Stimulated activated CD8-positive, alpha-beta memory T cell treated with anti-CD3 and anti-CD28 coated beads, Interleukin-15, amount 100 ng/mL, for 48 hours (primary cell): ENCODE measurements around the gene HEMGN.
"Not testable (repeated sequence)": the region's sequence is repeated elsewhere in the genome, so short reads cannot be mapped to it uniquely, and the experiment has no call there.

Source experiments
- DNase-seq, 2 donors: peaks; one replicate each; pipeline ENCODE4 v3.0.0-alpha.2; 2020; ENCODE audit warnings: low read depth in 2 of 2

The HEMGN gene

GRCh38 chr9:97938081-97938644 is at the start of gene HEMGN:
HEMGN (minus strand) TSS chr9:97938172; CDS start chr9:97938136, 36 bp downstream.
- DNase-seq: no peak

- DNase-seq: no peak
Observed at GRCh38 chr9:97987487-97987886, 49.5 kb upstream of the HEMGN start.

- peak in 1 of 2 donors; percentile 5 for DNase-seq
Observed at GRCh38 chr9:97985058-97985861, 47.3 kb upstream of the HEMGN start.

DNA sequence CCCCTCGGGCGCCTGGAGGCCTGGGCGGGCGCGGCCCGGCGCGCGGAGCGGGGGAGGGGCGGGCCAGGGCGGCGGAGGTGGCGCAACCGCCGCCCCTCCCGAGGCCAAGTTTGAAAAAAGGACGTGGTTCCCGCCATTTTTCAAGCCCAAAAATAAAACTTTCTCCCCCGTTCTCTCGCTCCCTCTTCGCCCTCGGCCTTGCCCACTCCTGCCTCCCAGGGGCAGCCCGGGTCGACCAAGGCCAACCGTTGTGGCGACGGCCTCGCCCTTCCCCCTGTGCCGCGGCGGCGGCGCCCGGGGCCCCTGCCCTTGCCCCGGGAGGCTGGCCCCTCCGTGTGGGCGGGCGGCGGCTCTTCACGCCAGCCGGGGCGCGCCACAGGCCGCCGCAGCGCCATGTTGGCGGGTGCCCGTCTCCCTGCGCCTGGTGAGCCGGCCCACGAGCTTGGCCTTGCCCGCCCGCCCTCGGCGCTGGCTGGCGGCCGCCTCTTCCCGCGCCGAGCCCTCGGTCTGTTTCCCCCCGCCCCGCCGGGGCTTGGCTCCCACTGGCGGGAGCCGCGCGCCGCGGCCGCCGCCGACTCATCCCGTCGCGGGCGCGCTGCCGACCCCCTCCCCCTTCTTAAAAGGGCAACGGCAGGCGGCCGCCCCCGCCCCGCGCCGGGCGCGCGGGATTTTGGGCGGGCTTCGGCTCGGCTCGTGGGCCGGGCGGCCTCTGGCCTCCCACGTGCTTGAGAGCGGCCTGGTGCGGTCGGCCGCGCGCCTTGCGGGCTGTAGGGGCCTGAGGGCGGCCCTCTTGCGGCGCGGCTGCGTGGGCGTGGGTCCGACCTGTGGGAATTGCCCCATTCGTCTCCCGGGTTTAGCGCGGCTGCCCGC is 46.5 kb upstream of the HEMGN start:
- DNase-seq: peak; percentile 74 to 75

DNA sequence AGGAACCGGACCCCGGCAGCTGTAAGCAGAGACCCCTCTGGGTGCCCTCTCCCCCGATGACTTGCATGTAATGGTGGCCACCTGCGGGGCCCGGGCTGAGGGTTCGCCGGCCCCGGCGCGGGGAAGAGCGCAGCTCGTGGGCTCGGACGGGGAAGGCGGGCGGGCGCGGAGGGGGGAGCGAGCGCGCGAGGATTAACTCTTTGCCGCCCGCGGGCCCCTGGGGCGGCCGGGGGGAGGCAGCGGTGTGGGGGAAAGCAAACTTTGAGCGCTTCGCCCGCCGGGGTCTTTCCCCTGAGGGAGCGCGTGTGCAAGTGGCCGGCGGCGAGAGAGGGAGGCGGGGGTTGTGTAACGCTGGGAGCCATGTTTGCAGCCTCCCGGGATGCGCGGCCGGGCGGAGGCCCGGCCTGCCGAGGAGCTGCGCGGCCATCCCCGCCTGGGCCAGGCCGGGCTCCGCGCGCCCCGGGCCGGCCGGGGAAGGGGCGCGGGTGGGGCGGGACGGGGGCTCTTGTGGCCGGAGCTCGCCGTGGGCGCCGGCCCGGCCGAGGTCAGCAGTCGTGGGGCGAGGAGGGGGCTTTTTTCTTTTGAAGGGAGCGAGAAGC is 45.7 kb upstream of the HEMGN start:
- DNase-seq: peak; percentile 13 to 21

GRCh38 chr9:97982683-97983588 is 45.0 kb upstream of the HEMGN start, which contains the start of gene ANP32B:
ANP32B (plus strand) TSS chr9:97983341; CDS start chr9:97983556, 215 bp downstream.
- DNase-seq: peak; percentile 94 to 95

- DNase-seq: no peak
Observed at GRCh38 chr9:97981846-97982682, 44.1 kb upstream of the HEMGN start.

GRCh38 chr9:97980918-97981845 is 43.2 kb upstream of the HEMGN start:
- DNase-seq: no peak

- DNase-seq: no peak
Observed at GRCh38 chr9:97980479-97980803, 42.5 kb upstream of the HEMGN start.

DNA sequence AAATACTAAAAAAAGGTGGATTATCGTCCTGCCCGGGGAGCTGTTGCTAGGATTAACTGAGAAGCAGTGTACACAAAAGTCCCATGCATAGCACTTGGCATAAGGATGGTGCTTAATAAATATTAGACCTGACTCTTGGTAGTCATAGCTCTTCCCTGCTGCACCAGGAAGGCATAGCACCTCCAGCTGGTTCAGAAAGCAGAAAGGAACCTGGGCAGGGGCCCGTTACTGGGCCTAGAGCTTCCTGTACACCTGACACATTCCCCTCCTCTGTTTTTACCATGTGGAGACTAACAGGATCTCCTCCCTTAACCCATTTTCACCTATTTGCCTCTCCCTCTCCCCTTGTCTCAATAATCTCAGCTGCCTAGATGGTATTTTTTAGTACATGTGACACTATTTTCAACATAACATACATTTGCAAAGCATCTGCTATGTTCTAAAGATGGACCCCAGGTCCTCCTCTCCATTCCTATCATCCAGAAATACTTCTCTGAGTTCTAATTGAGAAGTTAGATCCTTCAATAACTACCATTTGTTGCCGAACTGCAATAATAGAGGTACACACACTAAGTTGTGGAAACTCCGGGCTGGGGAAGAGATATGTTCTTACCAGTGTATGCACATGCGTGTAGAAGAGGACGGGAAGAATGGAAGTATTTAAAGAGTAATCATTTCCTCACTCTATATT is 42.0 kb upstream of the HEMGN start:
- no peak for DNase-seq

GRCh38 chr9:97978371-97979130 is 40.6 kb upstream of the HEMGN start:
- DNase-seq: no peak

GRCh38 chr9:97976633-97977032 is 38.7 kb upstream of the HEMGN start:
- not testable (repeated sequence) for DNase-seq

DNA sequence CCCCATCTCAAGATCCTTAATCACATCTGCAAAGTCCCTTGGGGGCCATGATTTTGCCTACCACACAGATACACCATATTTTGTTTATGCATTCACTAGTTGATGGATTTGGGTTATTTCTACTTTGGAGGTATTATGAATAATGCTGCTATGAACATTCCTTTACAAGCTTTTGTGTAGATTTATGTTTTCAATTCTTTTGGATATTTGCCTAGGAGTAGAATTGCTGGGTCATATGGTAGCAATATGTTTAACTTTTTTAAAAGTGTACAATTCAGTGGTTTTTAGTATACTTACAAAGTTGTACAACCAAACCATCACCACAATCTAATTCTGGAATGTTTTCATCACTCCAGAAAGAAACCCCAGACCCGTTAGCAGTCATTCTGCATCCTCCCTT is 37.4 kb upstream of the HEMGN start:
- no peak for DNase-seq

DNA sequence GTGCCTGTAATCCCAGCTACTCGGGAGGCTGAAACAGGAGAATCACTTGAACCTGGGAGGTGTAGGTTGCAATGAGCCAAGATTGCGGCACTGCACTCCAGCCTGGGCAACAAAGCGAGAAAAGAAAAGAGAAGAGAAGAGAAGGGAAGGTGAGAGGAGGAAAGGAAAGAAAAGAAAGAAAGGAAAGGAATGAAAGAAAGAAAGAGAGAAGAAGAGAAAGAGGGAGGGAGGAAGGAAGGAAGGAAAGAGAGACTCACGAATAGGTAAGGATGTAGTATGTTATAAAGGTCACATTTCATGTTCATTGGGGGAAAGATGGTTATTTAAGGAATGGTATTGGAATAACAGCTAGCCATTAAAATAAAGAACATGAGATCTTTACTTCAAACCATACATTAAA is 34.8 kb upstream of the HEMGN start:
- no peak for DNase-seq

GRCh38 chr9:97970165-97970564 is 32.2 kb upstream of the HEMGN start:
- no peak for DNase-seq

GRCh38 chr9:97969014-97969413 is 31.0 kb upstream of the HEMGN start:
- no peak for DNase-seq

- no peak for DNase-seq
Observed at GRCh38 chr9:97966493-97966892, 28.5 kb upstream of the HEMGN start.

DNA sequence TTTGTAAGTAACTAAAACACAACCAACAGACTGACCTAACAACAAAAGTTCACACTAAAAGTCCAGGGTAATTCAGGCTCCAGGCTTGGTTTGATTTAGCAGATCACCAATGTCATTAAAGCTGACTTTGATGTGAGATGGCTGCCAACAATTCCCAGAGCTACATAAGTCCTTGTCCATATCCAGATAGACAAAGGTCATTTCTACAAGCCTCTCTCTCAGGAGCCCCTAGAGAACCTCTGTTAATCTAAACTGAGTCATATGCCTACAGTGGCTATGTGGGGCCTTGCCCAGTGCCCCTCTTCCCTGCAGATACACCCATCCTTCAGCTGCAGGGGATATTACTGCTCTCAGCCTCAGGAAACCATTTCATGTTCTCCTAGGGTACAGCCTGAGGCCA is 26.9 kb upstream of the HEMGN start:
- no peak for DNase-seq
